HL-60 (cell line): ENCODE measurements around the gene MORC1.

ENCODE experiments used
- CTCF ChIP-seq: IDR thresholded peaks from one replicate; pipeline ENCODE4 v1.5.1; 2011; ENCODE audit warnings: low read length, control low read depth, inconsistent platforms; ENCODE audit not compliant: insufficient read depth
- POLR2AphosphoS5 ChIP-seq: IDR thresholded peaks from 2 replicates; pipeline ENCODE4 v1.6.1; 2012; ENCODE audit warnings: low read depth
- TF ChIP-seq, protein P1 (sequence below): IDR thresholded peaks from 2 replicates; pipeline ENCODE4 v1.6.1; 2012; ENCODE audit warnings: low read depth; ENCODE audit not compliant: insufficient replicate concordance

DNA sequence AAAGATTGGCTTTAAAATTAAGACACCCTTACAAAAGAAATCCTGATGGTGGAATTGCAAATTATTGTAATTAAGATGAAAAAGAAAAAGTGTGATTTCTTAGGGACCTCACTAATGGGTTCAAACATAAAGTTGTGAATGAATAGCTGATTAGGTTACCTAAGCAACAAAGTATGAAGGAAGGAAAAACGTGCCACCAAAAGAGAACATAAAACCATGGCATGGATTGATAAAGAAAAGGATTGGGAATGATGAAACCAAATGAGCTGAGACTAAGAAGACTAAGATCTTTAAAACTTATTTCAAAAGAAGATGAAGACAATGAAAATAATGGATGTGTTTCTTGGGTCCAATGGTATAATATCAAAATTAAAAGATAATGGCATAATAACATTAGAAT lies 132.1 kb downstream of the MORC1 start:
- TF ChIP-seq, protein P1, sequence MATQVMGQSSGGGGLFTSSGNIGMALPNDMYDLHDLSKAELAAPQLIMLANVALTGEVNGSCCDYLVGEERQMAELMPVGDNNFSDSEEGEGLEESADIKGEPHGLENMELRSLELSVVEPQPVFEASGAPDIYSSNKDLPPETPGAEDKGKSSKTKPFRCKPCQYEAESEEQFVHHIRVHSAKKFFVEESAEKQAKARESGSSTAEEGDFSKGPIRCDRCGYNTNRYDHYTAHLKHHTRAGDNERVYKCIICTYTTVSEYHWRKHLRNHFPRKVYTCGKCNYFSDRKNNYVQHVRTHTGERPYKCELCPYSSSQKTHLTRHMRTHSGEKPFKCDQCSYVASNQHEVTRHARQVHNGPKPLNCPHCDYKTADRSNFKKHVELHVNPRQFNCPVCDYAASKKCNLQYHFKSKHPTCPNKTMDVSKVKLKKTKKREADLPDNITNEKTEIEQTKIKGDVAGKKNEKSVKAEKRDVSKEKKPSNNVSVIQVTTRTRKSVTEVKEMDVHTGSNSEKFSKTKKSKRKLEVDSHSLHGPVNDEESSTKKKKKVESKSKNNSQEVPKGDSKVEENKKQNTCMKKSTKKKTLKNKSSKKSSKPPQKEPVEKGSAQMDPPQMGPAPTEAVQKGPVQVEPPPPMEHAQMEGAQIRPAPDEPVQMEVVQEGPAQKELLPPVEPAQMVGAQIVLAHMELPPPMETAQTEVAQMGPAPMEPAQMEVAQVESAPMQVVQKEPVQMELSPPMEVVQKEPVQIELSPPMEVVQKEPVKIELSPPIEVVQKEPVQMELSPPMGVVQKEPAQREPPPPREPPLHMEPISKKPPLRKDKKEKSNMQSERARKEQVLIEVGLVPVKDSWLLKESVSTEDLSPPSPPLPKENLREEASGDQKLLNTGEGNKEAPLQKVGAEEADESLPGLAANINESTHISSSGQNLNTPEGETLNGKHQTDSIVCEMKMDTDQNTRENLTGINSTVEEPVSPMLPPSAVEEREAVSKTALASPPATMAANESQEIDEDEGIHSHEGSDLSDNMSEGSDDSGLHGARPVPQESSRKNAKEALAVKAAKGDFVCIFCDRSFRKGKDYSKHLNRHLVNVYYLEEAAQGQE: no peak
- TF ChIP-seq CTCF (no peak), POLR2AphosphoS5 (no peak)
